Muscle layer of duodenum (tissue), 2 donors: ENCODE results near the gene GPC3.

Source experiments
- H3K27ac ChIP-seq: one replicate; pipeline ENCODE4 v1.7.0; 2013; ENCODE audit warnings: mild to moderate bottlenecking, low read length
- H3K27me3 ChIP-seq: one replicate; pipeline ENCODE4 v1.7.0; 2013; ENCODE audit warnings: low read depth, mild to moderate bottlenecking, control low read depth, low read length
- H3K36me3 ChIP-seq, 2 donors: one replicate each; pipeline ENCODE4 v1.7.0; 2013; ENCODE audit warnings: low read length in 2 of 2, control low read depth in 1 of 2, mild to moderate bottlenecking in 1 of 2; ENCODE audit not compliant: insufficient read depth in 2 of 2, control insufficient read depth in 1 of 2
- H3K4me1 ChIP-seq, 2 donors: one replicate each; pipeline ENCODE4 v1.7.0; 2013; ENCODE audit warnings: low read length in 2 of 2, mild to moderate bottlenecking in 2 of 2, control low read depth in 1 of 2, moderate library complexity in 1 of 2; ENCODE audit not compliant: insufficient read depth in 2 of 2, control insufficient read depth in 1 of 2
- H3K4me3 ChIP-seq, 2 donors: one replicate each; pipeline ENCODE4 v1.7.0; 2013; ENCODE audit warnings: low read length in 2 of 2, low read depth in 1 of 2, mild to moderate bottlenecking in 1 of 2
- H3K9me3 ChIP-seq, 2 donors: one replicate each; pipeline ENCODE4 v1.7.0; 2013; ENCODE audit warnings: low read length in 2 of 2, control low read depth in 1 of 2, mild to moderate bottlenecking in 1 of 2; ENCODE audit not compliant: control insufficient read depth in 1 of 2
- donor health status: healthy.

GPC3 gene

DNA sequence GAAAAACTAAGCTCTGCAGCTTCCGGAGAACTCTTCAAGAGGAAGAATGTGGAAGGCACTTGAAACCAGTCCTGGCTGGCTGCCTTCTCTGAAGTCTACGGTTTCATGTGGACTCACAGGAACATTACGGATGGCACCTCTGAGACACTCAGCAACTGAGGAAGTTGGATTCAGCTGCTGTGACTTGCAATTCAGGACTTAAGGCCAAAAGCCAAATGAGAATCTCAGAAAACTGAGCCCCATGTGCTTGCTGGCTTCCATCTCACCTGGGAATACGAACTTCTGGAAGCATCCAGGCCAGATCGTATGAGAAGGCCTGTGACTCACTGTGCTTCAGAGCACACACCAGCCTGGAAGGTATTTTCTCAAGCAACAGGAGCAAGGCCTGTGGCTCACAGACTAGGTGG lies 462.3 kb downstream of the GPC3 start:
- no peaks in the 10 kb centered on the region for H3K36me3 ChIP-seq

GRCh38 chrX:133516686-133517085 lies 468.7 kb downstream of the GPC3 start:
- no peaks in the 10 kb centered on the region for H3K36me3 ChIP-seq
- H3K4me1 ChIP-seq = no peaks in the 10 kb centered on the region

More for the DNA sequence above, 462.3 kb downstream of the GPC3 start:
- Histone ChIP-seq H3K27me3 (no peaks in the 10 kb centered on the region), H3K9me3 (no peaks in the 10 kb centered on the region), H3K27ac (no peak overlapping the region), H3K4me1 (peaks cover 0 to 3% of the 10 kb centered on the region in 2 donors), H3K4me3 (no peak overlapping the region)

DNA sequence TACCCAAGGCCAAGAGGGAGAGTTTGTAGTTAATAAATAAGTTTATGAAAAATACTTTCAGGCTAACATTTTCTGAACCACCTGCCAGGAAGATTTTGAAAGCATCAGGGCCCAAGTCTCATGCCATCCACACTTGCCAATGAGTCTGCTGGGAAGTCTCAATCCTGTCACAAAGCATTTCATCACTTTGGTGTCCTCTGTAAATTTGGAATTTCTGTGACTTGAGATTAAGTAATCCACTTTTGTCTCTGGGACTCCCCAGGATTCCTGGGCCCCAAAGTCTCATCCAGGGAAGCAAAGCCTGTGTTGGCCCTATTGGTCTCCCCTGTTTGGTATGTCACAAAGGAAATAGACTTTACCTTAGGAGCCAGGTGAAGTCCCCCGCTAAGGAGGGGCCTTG lies 470.9 kb downstream of the GPC3 start:
- Histone ChIP-seq H3K4me1 (no peaks in the 10 kb centered on the region), H3K27me3 (no peaks in the 10 kb centered on the region), H3K4me3 (no peak overlapping the region), H3K9me3 (no peaks in the 10 kb centered on the region), H3K36me3 (no peaks in the 10 kb centered on the region), H3K27ac (no peak overlapping the region)

More at GRCh38 chrX:133516686-133517085, 468.7 kb downstream of the GPC3 start:
- H3K4me3 ChIP-seq = no peak overlapping the region
- no peaks in the 10 kb centered on the region for H3K27me3 ChIP-seq
- no peak overlapping the region for H3K27ac ChIP-seq
- H3K9me3 ChIP-seq = no peaks in the 10 kb centered on the region

DNA sequence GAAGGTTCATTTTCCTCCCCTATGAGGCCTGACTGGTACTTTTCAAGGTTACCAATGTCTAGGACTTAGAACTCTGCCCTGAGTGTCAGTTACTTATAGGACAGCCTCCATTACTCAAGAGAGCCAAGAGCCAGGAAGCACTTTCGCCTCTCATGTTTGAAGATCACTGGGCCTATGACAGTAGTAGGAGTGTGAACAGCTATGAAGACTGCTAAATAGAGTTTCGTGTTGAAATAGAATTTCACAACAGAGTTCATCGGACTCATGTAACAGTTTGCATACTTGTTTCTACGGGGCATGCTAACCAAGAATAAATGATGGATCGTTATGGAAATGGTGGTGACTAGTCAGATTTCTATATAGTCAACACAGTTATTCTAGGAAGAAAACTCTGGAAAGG lies 472.3 kb downstream of the GPC3 start:
- Histone ChIP-seq H3K27ac (no peak overlapping the region), H3K4me1 (no peaks in the 10 kb centered on the region), H3K36me3 (no peaks in the 10 kb centered on the region), H3K27me3 (no peaks in the 10 kb centered on the region), H3K4me3 (no peak overlapping the region), H3K9me3 (no peaks in the 10 kb centered on the region)

GRCh38 chrX:133511041-133511440 lies 474.4 kb downstream of the GPC3 start:
- no peaks in the 10 kb centered on the region for H3K27me3 ChIP-seq
- no peaks in the 10 kb centered on the region for H3K9me3 ChIP-seq
- H3K4me1 ChIP-seq = no peaks in the 10 kb centered on the region
- peak overlapping the region; percentile 8 for H3K27ac ChIP-seq
- no peaks in the 10 kb centered on the region for H3K36me3 ChIP-seq
- no peak overlapping the region for H3K4me3 ChIP-seq

DNA sequence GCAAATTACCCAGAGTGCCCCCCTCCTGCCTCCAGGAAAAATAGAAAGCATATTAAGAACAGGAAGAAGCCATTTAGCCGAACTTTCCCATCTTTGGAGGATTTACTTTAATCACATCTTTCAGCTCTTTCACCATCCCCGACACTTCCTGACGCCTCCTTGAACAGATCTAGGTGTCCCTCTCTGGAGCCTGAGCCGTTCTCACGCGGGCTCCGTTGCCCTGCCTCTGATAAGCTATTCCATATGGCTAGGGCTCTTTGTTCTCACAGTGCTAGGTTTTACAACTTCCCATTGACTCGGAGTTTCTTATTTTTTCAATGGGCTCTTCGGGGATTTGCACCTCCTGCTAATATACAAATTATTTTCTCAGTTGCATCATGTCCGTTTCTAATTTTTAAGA lies 488.0 kb downstream of the GPC3 start:
- H3K4me3 ChIP-seq = no peak overlapping the region
- H3K9me3 ChIP-seq = no peaks in the 10 kb centered on the region
- H3K4me1 ChIP-seq = no peaks in the 10 kb centered on the region
- H3K27ac ChIP-seq = no peak overlapping the region
- no peaks in the 10 kb centered on the region for H3K36me3 ChIP-seq
- H3K27me3 ChIP-seq = no peaks in the 10 kb centered on the region

GRCh38 chrX:133495464-133496391 lies 489.7 kb downstream of the GPC3 start:
- no peaks in the 10 kb centered on the region for H3K4me1 ChIP-seq
- no peaks in the 10 kb centered on the region for H3K9me3 ChIP-seq
- H3K27ac ChIP-seq = peak overlapping the region; percentile 75
- no peaks in the 10 kb centered on the region for H3K27me3 ChIP-seq
- H3K4me3 ChIP-seq = no peak overlapping the region
- no peaks in the 10 kb centered on the region for H3K36me3 ChIP-seq

- Histone ChIP-seq H3K27ac (no peak overlapping the region), H3K4me3 (no peak overlapping the region), H3K36me3 (no peaks in the 10 kb centered on the region), H3K9me3 (no peaks in the 10 kb centered on the region), H3K27me3 (no peaks in the 10 kb centered on the region), H3K4me1 (no peaks in the 10 kb centered on the region)
These were observed 492.0 kb downstream of the GPC3 start for GRCh38 chrX:133493366-133493765.

GRCh38 chrX:133490955-133491354 lies 494.4 kb downstream of the GPC3 start:
- Histone ChIP-seq H3K4me3 (no peak overlapping the region), H3K36me3 (no peaks in the 10 kb centered on the region), H3K27me3 (no peaks in the 10 kb centered on the region), H3K9me3 (no peaks in the 10 kb centered on the region), H3K27ac (no peak overlapping the region), H3K4me1 (no peaks in the 10 kb centered on the region)
